Amniotic epithelial cell (primary cell): Measurements from ENCODE around the gene SMYD2.
A peak's percentile ranks its signal among the peaks of the same experiment; 100 is the strongest.

Source experiments
- DNase-seq: peaks from one replicate; pipeline ENCODE4 v3.0.0-alpha.2; 2010; ENCODE audit warnings: low read depth

The SMYD2 gene

GRCh38 chr1:214361636-214362035 lies 80.7 kb downstream of the SMYD2 start:
- no peak for DNase-seq

GRCh38 chr1:214362188-214362882 lies 81.4 kb downstream of the SMYD2 start:
- peak; percentile 86 for DNase-seq

GRCh38 chr1:214363386-214363785 lies 82.4 kb downstream of the SMYD2 start:
- DNase-seq: peak; percentile 42

GRCh38 chr1:214364386-214364785 lies 83.4 kb downstream of the SMYD2 start:
- DNase-seq: peak; percentile 48

- no peak for DNase-seq
Observed at GRCh38 chr1:214364786-214365295, 83.9 kb downstream of the SMYD2 start.

GRCh38 chr1:214367841-214368240 lies 86.9 kb downstream of the SMYD2 start:
- no peak for DNase-seq

GRCh38 chr1:214369364-214369763 lies 88.4 kb downstream of the SMYD2 start:
- no peak for DNase-seq

- DNase-seq: no peak
Observed at GRCh38 chr1:214370615-214371014, 89.7 kb downstream of the SMYD2 start.

GRCh38 chr1:214372092-214372491 lies 91.1 kb downstream of the SMYD2 start:
- DNase-seq: no peak

- no peak for DNase-seq
Observed at GRCh38 chr1:214377485-214377884, 96.5 kb downstream of the SMYD2 start.

GRCh38 chr1:214377886-214378285 lies 96.9 kb downstream of the SMYD2 start:
- peak; percentile 87 for DNase-seq

GRCh38 chr1:214378492-214378891 lies 97.5 kb downstream of the SMYD2 start:
- peak; percentile 38 for DNase-seq

GRCh38 chr1:214379236-214379970 lies 98.4 kb downstream of the SMYD2 start:
- DNase-seq: no peak

- no peak for DNase-seq
Observed at GRCh38 chr1:214380396-214380795, 99.4 kb downstream of the SMYD2 start.

- DNase-seq: no peak
Observed at GRCh38 chr1:214380986-214381695, 100.2 kb downstream of the SMYD2 start.

- no peak for DNase-seq
Observed at GRCh38 chr1:214383381-214384372, 102.7 kb downstream of the SMYD2 start.

GRCh38 chr1:214384373-214385079 lies 103.6 kb downstream of the SMYD2 start:
- no peak for DNase-seq

- DNase-seq: no peak
Observed at GRCh38 chr1:214385428-214385827, 104.5 kb downstream of the SMYD2 start.

GRCh38 chr1:214386333-214386732 lies 105.4 kb downstream of the SMYD2 start:
- no peak for DNase-seq
